Measurements from ENCODE around the gene CEP95.

- TF ChIP-seq ERF (CRISPR knock-in tag; IDR thresholded peaks at IDR 0.05) (no peak), ESRRA (CRISPR knock-in tag; IDR thresholded peaks at IDR 0.05; ENCODE audit: low read depth) (no peak), ZNF503 (CRISPR knock-in tag; IDR thresholded peaks at IDR 0.05) (no peak)
These were observed 15.5 kb upstream of the CEP95 start for GRCh38 chr17:64491034-64491860.

All from HepG2 (cell line).